Heart left ventricle (tissue), 13 donors: ENCODE measurements around the gene GGT1.

Source experiments
- CTCF ChIP-seq, 12 donors: fragments of 200-600 bp; sonication (generic) in 4 of 12; IDR thresholded peaks; one replicate each; pipeline versions ENCODE4 v1.5.0 to v1.8.0; 2018 to 2022; ENCODE audit warnings: antibody characterized with exemption in 12 of 12, mild to moderate bottlenecking in 5 of 12
- POLR2A ChIP-seq, 2 donors: fragments of 450-650 bp; IDR thresholded peaks; one replicate each; pipeline ENCODE4 v1.6.1; 2017; ENCODE audit warnings: antibody characterized with exemption in 2 of 2, mild to moderate bottlenecking in 2 of 2, moderate library complexity in 2 of 2
- donor health status: ischemic (EF 13 %, LVEDD 7.1; RV severe dilation, severe dysfunction).
- donor health status: DM: no; HTN: yes; CAD: no.
- donor health status: DM: no; HTN: no; CAD: no.
- donor health status: ischemic (EF 25% LVEDD 6.9; RV normal size, moderate dysfunction).
- donor health status: ischemic (EF 25% LVEDD 5.7; RV mildly dilated, moderate dysfunction).
- donor health status: ischemic (EF 35%, LVEDD 5.7; RV mildly dilated, moderate dysfunction).
- donor health status: nonischemic (EF 11% LVEDD 7.7; RV severe dilation, severe dysfunction).
- donor health status: DM: yes; HTN: yes; CAD: no.
- donor health status: PGD.
- donor health status: ischemic (EF 29% LVEDD 5.4; RV normal size, mild dysfunction).
- donor health status: nonischemic (EF 23%, LVEDD 6.1; RV moderate dilation, normal function).

- TF ChIP-seq CTCF (IDR thresholded peaks at IDR 0.05) (no peak), POLR2A (IDR thresholded peaks at IDR 0.05) (no peak)
Observed at GRCh38 chr22:24585927-24586546, 17.0 kb upstream of the GGT1 start.
